ENCODE data around the gene RAB17.

RAB17 gene

DNA sequence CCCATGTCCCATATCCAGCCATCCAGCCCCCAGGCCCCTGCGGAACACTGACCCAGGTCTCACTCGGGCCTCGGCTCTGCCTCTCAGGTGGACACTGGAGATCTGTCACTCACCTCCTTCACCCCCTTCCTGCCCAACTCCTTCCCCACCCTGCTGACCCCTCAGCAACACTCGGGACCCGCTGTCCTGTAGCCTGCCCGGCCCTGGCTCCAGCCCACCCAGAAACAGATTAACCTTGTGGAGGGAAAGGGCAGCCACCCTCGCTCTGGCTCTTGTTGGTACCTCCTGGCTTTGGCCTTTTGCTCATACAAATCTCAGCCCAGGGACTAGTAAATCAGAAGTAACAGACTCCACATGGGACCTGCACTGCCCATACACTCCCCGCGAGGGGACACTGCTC is 53.9 kb downstream of the RAB17 start:
- H3K4me1 ChIP-seq: no peaks in the 10 kb centered on the region
- H3K9me3 ChIP-seq (ENCODE audit: control insufficient read depth, low read length): no peaks in the 10 kb centered on the region
- no peak overlapping the region for H3K9ac ChIP-seq
- no peak overlapping the region for H3K4me3 ChIP-seq (ENCODE audit: low read depth, low read length)
- no peaks in the 10 kb centered on the region for H3K27me3 ChIP-seq (ENCODE audit: control insufficient read depth, insufficient read depth, low read length)
- no peak overlapping the region for H2AFZ ChIP-seq
- no peak overlapping the region for H3K4me2 ChIP-seq (ENCODE audit: low read length)
- TF ChIP-seq, protein P1, sequence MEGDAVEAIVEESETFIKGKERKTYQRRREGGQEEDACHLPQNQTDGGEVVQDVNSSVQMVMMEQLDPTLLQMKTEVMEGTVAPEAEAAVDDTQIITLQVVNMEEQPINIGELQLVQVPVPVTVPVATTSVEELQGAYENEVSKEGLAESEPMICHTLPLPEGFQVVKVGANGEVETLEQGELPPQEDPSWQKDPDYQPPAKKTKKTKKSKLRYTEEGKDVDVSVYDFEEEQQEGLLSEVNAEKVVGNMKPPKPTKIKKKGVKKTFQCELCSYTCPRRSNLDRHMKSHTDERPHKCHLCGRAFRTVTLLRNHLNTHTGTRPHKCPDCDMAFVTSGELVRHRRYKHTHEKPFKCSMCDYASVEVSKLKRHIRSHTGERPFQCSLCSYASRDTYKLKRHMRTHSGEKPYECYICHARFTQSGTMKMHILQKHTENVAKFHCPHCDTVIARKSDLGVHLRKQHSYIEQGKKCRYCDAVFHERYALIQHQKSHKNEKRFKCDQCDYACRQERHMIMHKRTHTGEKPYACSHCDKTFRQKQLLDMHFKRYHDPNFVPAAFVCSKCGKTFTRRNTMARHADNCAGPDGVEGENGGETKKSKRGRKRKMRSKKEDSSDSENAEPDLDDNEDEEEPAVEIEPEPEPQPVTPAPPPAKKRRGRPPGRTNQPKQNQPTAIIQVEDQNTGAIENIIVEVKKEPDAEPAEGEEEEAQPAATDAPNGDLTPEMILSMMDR (IDR thresholded peaks at IDR 0.05): no peak
- no peak overlapping the region for H3K27ac ChIP-seq
- H3K79me2 ChIP-seq: no peaks in the 10 kb centered on the region
- no peaks in the 10 kb centered on the region for H3K36me3 ChIP-seq (ENCODE audit: control insufficient read depth, insufficient read depth, low read length)

DNA sequence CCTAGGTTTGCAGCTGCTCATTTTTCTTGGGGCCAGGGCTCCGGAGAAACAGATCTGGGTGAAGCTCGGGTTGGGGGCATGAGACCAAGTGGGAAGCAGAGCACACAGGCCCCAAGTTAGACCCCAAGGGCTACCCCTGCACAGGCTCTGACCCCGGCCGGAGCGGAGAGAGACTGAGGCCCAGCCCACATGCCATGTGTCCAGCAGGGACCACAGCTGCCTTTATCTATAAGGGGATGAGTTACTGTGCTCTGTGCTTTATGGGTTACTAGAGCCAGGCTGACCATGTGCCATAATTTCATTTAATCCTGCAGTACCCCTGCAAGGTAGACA is 54.5 kb downstream of the RAB17 start:
- no peaks in the 10 kb centered on the region for H3K36me3 ChIP-seq (ENCODE audit: control insufficient read depth, insufficient read depth, low read length)
- no peaks in the 10 kb centered on the region for H3K4me1 ChIP-seq
- H3K27ac ChIP-seq: no peak overlapping the region

DNA sequence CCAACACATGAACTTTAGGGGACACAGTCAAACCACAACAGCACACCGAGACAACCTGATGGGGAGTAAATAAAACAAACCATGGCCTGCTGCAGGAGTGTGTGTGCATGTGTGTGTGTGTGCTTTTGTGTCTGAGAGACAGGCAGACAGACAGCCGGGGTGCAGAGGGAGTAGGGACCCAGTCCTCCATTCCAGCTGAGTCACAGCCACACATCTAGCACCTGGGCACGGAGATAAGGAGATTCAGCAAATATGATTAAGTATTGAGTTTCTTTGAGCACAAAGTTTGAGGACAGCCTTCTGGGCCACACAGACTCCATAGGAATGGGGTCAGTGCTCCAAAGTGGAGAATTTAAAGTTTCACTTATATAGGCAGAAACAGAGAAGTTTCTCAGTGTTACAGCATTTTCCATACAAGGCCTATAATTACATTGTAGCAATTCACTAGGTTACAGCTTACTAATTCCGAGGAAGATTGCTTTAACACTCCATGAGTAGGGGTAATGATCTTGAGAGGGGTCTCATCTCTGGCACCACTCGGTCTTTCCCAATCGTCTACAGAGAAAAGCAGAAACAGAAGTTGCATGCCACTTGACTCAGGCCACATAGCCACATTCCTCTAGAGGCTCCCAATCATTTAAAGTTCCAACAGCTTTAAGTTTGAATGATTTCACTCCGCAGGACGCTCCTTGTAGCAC is 55.0 kb downstream of the RAB17 start:
- H3K4me3 ChIP-seq (ENCODE audit: low read depth, low read length): no peak overlapping the region
- H2AFZ ChIP-seq: no peak overlapping the region
- no peaks in the 10 kb centered on the region for H3K79me2 ChIP-seq
- H3K4me2 ChIP-seq (ENCODE audit: low read length): no peak overlapping the region
- H3K4me1 ChIP-seq: no peaks in the 10 kb centered on the region
- no peaks in the 10 kb centered on the region for H3K9me3 ChIP-seq (ENCODE audit: control insufficient read depth, low read length)
- TF ChIP-seq, protein P1 (IDR thresholded peaks at IDR 0.05): no peak
- H3K27me3 ChIP-seq (ENCODE audit: control insufficient read depth, insufficient read depth, low read length): no peaks in the 10 kb centered on the region
- no peaks in the 10 kb centered on the region for H3K36me3 ChIP-seq (ENCODE audit: control insufficient read depth, insufficient read depth, low read length)
- no peak overlapping the region for H3K9ac ChIP-seq
- H3K27ac ChIP-seq: no peak overlapping the region

More for the DNA sequence above, 54.5 kb downstream of the RAB17 start:
- Histone ChIP-seq H3K4me2 (ENCODE audit: low read length) (no peak overlapping the region), H3K9ac (no peak overlapping the region), H3K9me3 (ENCODE audit: control insufficient read depth, low read length) (no peaks in the 10 kb centered on the region), H2AFZ (no peak overlapping the region), H3K79me2 (no peaks in the 10 kb centered on the region), H3K27me3 (ENCODE audit: control insufficient read depth, insufficient read depth, low read length) (no peaks in the 10 kb centered on the region), H3K4me3 (ENCODE audit: low read depth, low read length) (no peak overlapping the region)
- TF ChIP-seq, protein P1 (IDR thresholded peaks at IDR 0.05): no peak

GRCh38 chr2:237534380-237534779 is 56.2 kb downstream of the RAB17 start:
- no peak overlapping the region for H3K9ac ChIP-seq
- H3K4me3 ChIP-seq (ENCODE audit: low read depth, low read length): no peak overlapping the region
- no peaks in the 10 kb centered on the region for H3K36me3 ChIP-seq (ENCODE audit: control insufficient read depth, insufficient read depth, low read length)
- no peaks in the 10 kb centered on the region for H3K4me1 ChIP-seq
- H3K27ac ChIP-seq: no peak overlapping the region
- H2AFZ ChIP-seq: no peak overlapping the region
- TF ChIP-seq, protein P1 (IDR thresholded peaks at IDR 0.05): no peak
- no peaks in the 10 kb centered on the region for H3K27me3 ChIP-seq (ENCODE audit: control insufficient read depth, insufficient read depth, low read length)
- no peak overlapping the region for H3K4me2 ChIP-seq (ENCODE audit: low read length)
- no peaks in the 10 kb centered on the region for H3K9me3 ChIP-seq (ENCODE audit: control insufficient read depth, low read length)
- no peaks in the 10 kb centered on the region for H3K79me2 ChIP-seq

DNA sequence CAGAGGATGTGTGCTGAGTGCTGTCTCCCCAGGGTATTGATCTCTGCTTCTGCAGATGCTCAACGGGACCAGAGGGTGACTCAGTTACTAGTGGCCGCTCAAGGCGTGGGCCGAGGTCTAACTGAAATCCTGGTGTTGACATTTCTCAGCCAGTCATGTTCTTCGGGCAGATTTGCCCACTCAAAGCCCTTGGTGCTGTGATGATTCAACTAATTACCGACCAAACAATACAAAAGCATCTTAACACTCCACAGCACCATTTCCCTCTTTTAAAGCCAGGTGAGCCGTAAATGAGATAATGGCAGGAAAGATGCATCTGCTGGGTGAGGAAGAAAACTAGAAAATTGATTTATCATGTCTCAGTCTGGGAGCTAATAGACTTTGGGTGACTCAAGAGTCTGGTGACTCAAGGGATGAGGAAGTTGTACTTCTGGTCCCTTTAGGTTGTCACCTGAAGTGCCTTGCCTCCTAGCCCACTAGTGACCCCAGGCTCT is 56.8 kb downstream of the RAB17 start:
- Histone ChIP-seq H3K27me3 (ENCODE audit: control insufficient read depth, insufficient read depth, low read length) (no peaks in the 10 kb centered on the region), H3K79me2 (no peaks in the 10 kb centered on the region), H3K4me2 (ENCODE audit: low read length) (no peak overlapping the region), H3K4me3 (ENCODE audit: low read depth, low read length) (no peak overlapping the region), H3K27ac (no peak overlapping the region), H2AFZ (no peak overlapping the region), H3K36me3 (ENCODE audit: control insufficient read depth, insufficient read depth, low read length) (no peaks in the 10 kb centered on the region), H3K9me3 (ENCODE audit: control insufficient read depth, low read length) (no peaks in the 10 kb centered on the region), H3K9ac (no peak overlapping the region), H3K4me1 (no peaks in the 10 kb centered on the region)
- TF ChIP-seq, protein P1 (IDR thresholded peaks at IDR 0.05): no peak

Measured in parathyroid adenoma (tissue), 2 donors.